ENCODE results near the gene MEF2C. TPM values are rescaled to one million over a fixed set of nuclear protein-coding genes. Genes with fewer than 3 reads are reported as not detected.

Gene MEF2C
- total RNA-seq, 2 donors from 2014 or later = 0.77 TPM; not detected in 1

GRCh38 chr5:88823201-88823600, 59.8 kb downstream of the MEF2C start:
- ATAC-seq (replicated peaks) = no peak
- Mint-ChIP-seq H3K36me3 (ENCODE audit: low read depth) (no peaks in the 10 kb centered on the region), H3K27me3 (peaks cover 24% of the 10 kb centered on the region), H3K9me3 (no peaks in the 10 kb centered on the region), H3K4me3 (no peak overlapping the region), H3K27ac (no peak overlapping the region), H3K4me1 (peaks cover 7% of the 10 kb centered on the region)

GRCh38 chr5:88821161-88821560, 61.8 kb downstream of the MEF2C start:
- no peak for ATAC-seq (replicated peaks)
- Mint-ChIP-seq H3K4me1 (no peaks in the 10 kb centered on the region), H3K36me3 (ENCODE audit: low read depth) (no peaks in the 10 kb centered on the region), H3K9me3 (no peaks in the 10 kb centered on the region), H3K27ac (no peak overlapping the region), H3K4me3 (no peak overlapping the region), H3K27me3 (peaks cover 25% of the 10 kb centered on the region)

DNA sequence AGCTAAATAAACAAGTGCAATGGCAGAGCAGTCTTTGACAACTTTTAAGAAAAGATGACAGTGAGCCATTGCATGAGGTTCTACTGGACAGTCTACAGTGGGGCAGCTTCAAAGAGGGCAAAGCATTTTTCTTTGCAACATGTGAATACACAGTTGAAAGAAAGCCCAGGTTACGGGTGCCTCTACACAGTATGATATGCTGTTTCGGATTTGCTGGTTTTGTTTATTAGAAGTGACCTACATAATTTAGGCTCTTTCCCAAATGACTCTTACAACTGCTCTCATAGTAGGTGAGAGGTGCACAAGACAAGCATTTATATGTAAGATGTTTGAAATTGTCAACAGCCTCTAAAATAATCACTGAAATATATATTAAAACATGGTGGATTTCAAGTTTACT, 62.4 kb downstream of the MEF2C start:
- peaks cover 25% of the 10 kb centered on the region for H3K27me3 Mint-ChIP-seq
- H3K27ac Mint-ChIP-seq = no peak overlapping the region
- H3K4me3 Mint-ChIP-seq = no peak overlapping the region
- no peaks in the 10 kb centered on the region for H3K9me3 Mint-ChIP-seq
- ATAC-seq (replicated peaks) = no peak
- no peaks in the 10 kb centered on the region for H3K36me3 Mint-ChIP-seq (ENCODE audit: low read depth)
- H3K4me1 Mint-ChIP-seq = no peaks in the 10 kb centered on the region

DNA sequence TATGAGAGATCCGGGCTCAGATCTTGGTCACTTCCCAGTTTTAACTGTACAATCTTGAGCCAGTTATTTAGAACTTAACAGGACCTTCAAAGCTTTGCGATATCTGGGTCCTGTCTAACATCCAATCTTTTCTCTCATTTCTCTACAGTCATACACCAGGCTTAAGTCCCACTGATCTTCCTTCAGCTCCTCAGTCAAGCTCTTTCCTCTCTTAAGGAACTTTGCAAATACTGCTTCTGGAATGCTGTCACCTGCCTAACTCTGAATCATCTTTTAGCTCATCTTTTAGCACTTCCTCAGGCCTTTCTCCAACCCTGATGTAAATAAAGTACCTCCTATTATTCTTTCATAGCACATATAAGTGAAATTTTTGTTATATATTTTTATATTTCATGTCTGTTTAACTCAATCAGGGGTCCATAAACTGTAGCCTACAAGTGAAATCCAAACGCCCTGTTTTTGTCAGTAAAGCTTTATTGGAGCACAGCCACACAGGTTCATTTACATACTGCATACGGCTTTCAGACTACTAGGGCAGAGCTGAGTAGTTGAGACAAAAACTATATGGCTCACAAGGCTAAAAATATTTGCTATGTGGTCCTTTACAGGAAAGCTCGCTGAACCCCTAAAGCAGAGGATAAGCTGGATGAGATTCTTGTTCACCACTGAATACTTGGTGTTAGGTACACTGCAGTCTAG, 63.5 kb downstream of the MEF2C start:
- Mint-ChIP-seq H3K27me3 (peaks cover 22% of the 10 kb centered on the region), H3K4me3 (no peak overlapping the region), H3K27ac (no peak overlapping the region), H3K36me3 (ENCODE audit: low read depth) (no peaks in the 10 kb centered on the region), H3K9me3 (no peaks in the 10 kb centered on the region), H3K4me1 (no peaks in the 10 kb centered on the region)
- ATAC-seq (replicated peaks) = no peak

- Mint-ChIP-seq H3K36me3 (ENCODE audit: low read depth) (no peaks in the 10 kb centered on the region), H3K27ac (no peak overlapping the region), H3K27me3 (peaks cover 18% of the 10 kb centered on the region), H3K9me3 (no peaks in the 10 kb centered on the region), H3K4me3 (no peak overlapping the region), H3K4me1 (no peaks in the 10 kb centered on the region)
- no peak for ATAC-seq (replicated peaks)
These were observed 64.7 kb downstream of the MEF2C start for GRCh38 chr5:88818296-88818695.

- H3K27me3 Mint-ChIP-seq = peaks cover 12% of the 10 kb centered on the region
- no peaks in the 10 kb centered on the region for H3K36me3 Mint-ChIP-seq (ENCODE audit: low read depth)
- no peaks in the 10 kb centered on the region for H3K9me3 Mint-ChIP-seq
- H3K4me3 Mint-ChIP-seq = no peak overlapping the region
- no peak for ATAC-seq (replicated peaks)
- no peaks in the 10 kb centered on the region for H3K4me1 Mint-ChIP-seq
- H3K27ac Mint-ChIP-seq = no peak overlapping the region
These were observed 66.8 kb downstream of the MEF2C start for GRCh38 chr5:88816195-88816594.

- Mint-ChIP-seq H3K36me3 (ENCODE audit: low read depth) (no peaks in the 10 kb centered on the region), H3K4me3 (no peak overlapping the region), H3K27ac (no peak overlapping the region), H3K9me3 (no peaks in the 10 kb centered on the region), H3K27me3 (peaks cover 12% of the 10 kb centered on the region), H3K4me1 (no peaks in the 10 kb centered on the region)
- ATAC-seq (replicated peaks) = no peak
These were observed 67.8 kb downstream of the MEF2C start for GRCh38 chr5:88815050-88815789.

GRCh38 chr5:88813805-88814575, 69.0 kb downstream of the MEF2C start:
- Mint-ChIP-seq H3K4me3 (no peak overlapping the region), H3K4me1 (no peaks in the 10 kb centered on the region), H3K36me3 (ENCODE audit: low read depth) (no peaks in the 10 kb centered on the region), H3K9me3 (no peaks in the 10 kb centered on the region), H3K27ac (no peak overlapping the region), H3K27me3 (peaks cover 14% of the 10 kb centered on the region)
- no peak for ATAC-seq (replicated peaks)

DNA sequence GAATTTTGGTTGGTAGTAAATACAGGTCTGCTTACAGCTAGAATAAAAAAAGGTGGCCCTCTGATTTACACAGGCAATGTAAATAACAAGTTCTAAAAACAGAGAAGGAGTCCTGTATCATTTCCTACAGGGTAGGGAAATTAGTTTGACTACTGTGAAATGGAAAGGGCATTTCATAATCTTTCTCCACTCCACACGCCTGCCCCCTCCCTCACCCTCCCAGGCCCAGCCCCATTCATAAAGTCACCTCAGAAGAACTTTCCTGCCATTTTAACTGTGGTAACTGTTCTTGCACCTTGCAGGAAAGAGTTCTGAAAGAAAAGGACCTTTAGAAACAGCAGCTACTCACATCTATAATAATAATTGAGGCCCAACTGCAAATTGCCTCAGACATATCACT, 69.7 kb downstream of the MEF2C start:
- no peak overlapping the region for H3K4me3 Mint-ChIP-seq
- no peaks in the 10 kb centered on the region for H3K36me3 Mint-ChIP-seq (ENCODE audit: low read depth)
- no peak for ATAC-seq (replicated peaks)
- no peak overlapping the region for H3K27ac Mint-ChIP-seq
- H3K4me1 Mint-ChIP-seq = no peaks in the 10 kb centered on the region
- peaks cover 9% of the 10 kb centered on the region for H3K27me3 Mint-ChIP-seq
- H3K9me3 Mint-ChIP-seq = no peaks in the 10 kb centered on the region

GRCh38 chr5:88808153-88808552, 74.8 kb downstream of the MEF2C start:
- Mint-ChIP-seq H3K27ac (no peak overlapping the region), H3K4me3 (no peak overlapping the region), H3K36me3 (ENCODE audit: low read depth) (no peaks in the 10 kb centered on the region), H3K9me3 (no peaks in the 10 kb centered on the region), H3K4me1 (no peaks in the 10 kb centered on the region), H3K27me3 (peaks cover 12% of the 10 kb centered on the region)
- no peak for ATAC-seq (replicated peaks)

DNA sequence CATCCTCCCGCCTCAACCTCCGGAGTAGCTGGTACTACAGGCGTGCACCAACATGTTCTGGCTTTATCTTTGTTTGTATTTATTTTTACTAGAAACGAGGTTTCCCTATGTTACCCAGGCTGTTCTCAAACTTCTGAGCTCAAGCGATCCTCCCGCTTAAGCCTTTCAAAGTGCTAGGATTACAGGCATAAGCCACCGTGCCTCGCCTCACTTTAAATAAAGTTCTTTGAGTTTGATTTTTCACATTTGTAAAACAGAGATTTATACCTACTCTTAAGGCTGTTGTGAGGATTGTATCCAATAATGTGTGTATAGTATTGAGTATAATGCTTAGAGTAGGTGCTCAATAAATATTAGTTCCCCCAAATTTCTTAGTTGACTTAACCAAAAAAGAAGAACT, 75.7 kb downstream of the MEF2C start:
- ATAC-seq (replicated peaks) = no peak
- H3K36me3 Mint-ChIP-seq (ENCODE audit: low read depth) = no peaks in the 10 kb centered on the region
- no peak overlapping the region for H3K4me3 Mint-ChIP-seq
- no peaks in the 10 kb centered on the region for H3K9me3 Mint-ChIP-seq
- H3K27me3 Mint-ChIP-seq = peaks cover 12% of the 10 kb centered on the region
- H3K4me1 Mint-ChIP-seq = no peaks in the 10 kb centered on the region
- no peak overlapping the region for H3K27ac Mint-ChIP-seq

DNA sequence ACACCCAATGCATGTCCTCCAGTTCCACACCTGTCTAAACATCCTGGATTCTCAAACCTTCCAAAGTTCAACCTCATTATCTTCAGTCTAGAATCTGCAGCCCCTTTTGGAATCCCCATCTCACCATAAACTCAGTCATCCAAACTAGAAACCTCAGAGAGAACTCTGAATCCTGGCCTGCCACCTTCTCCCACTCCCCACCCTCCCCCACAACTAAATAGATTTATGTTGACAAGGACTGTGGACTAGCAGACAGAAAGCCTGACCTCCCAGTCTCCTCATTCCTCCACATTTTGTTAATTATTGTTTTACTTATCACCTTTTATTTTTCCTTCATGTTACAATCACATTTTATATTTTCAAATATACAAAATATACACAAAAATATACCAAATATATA, 76.6 kb downstream of the MEF2C start:
- no peak overlapping the region for H3K27ac Mint-ChIP-seq
- no peak for ATAC-seq (replicated peaks)
- no peak overlapping the region for H3K4me3 Mint-ChIP-seq
- no peaks in the 10 kb centered on the region for H3K4me1 Mint-ChIP-seq
- H3K9me3 Mint-ChIP-seq = no peaks in the 10 kb centered on the region
- H3K27me3 Mint-ChIP-seq = peaks cover 12% of the 10 kb centered on the region
- no peaks in the 10 kb centered on the region for H3K36me3 Mint-ChIP-seq (ENCODE audit: low read depth)

DNA sequence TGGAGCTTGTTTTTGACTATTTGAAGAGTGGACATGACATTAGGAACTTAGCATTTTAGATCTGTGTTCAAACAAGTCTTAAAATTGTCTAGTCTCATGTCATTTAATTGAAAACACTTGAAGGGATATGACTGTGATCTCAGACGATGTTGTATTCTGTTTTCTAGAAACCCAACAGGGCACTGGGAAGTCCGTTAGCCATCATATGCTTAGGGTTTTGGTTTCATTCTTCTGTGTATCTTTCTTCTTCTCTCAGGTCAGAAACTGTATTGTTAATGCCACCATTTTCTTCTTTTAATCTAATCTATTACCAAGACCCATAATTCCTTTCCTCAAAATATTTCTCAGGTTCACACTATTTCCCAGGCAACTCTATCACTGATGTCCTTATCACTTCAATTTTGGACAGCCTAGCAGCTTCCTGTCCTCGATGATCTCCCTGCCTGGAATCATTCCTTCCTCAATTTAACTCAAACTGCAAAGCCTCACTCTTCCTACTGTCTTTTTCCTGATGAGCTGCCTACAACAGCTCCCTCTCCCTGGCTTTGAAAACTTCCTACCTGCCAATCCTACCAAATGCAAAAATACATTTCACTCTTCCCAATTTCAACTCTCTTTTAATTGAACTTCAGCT, 77.7 kb downstream of the MEF2C start:
- ATAC-seq (replicated peaks) = no peak
- H3K4me1 Mint-ChIP-seq = no peaks in the 10 kb centered on the region
- H3K9me3 Mint-ChIP-seq = no peaks in the 10 kb centered on the region
- no peak overlapping the region for H3K27ac Mint-ChIP-seq
- H3K27me3 Mint-ChIP-seq = peaks cover 12% of the 10 kb centered on the region
- no peak overlapping the region for H3K4me3 Mint-ChIP-seq
- no peaks in the 10 kb centered on the region for H3K36me3 Mint-ChIP-seq (ENCODE audit: low read depth)

- Mint-ChIP-seq H3K27ac (no peak overlapping the region), H3K4me1 (no peaks in the 10 kb centered on the region), H3K27me3 (peaks cover 12% of the 10 kb centered on the region), H3K4me3 (no peak overlapping the region), H3K9me3 (no peaks in the 10 kb centered on the region), H3K36me3 (ENCODE audit: low read depth) (no peaks in the 10 kb centered on the region)
- no peak for ATAC-seq (replicated peaks)
These were observed 78.5 kb downstream of the MEF2C start for GRCh38 chr5:88804444-88804843.

Data from activated T-helper 17 cell treated with anti-CD3 and anti-CD28 coated beads, Interleukin-2, amount 50 U/mL, for 72 hours (primary cell).